Activated T-helper 1 cell treated with Interleukin-2 at 50 U/mL for 16 hours (primary cell): ENCODE measurements around the gene PCNX1.
"Not testable (repeated sequence)": the region's sequence is repeated elsewhere in the genome, so short reads cannot be mapped to it uniquely, and the experiment has no call there.

Source experiments
- DNase-seq: peaks from one replicate; pipeline ENCODE4 v3.0.0-alpha.2; 2020; ENCODE audit warnings: low read depth

The PCNX1 gene

DNA sequence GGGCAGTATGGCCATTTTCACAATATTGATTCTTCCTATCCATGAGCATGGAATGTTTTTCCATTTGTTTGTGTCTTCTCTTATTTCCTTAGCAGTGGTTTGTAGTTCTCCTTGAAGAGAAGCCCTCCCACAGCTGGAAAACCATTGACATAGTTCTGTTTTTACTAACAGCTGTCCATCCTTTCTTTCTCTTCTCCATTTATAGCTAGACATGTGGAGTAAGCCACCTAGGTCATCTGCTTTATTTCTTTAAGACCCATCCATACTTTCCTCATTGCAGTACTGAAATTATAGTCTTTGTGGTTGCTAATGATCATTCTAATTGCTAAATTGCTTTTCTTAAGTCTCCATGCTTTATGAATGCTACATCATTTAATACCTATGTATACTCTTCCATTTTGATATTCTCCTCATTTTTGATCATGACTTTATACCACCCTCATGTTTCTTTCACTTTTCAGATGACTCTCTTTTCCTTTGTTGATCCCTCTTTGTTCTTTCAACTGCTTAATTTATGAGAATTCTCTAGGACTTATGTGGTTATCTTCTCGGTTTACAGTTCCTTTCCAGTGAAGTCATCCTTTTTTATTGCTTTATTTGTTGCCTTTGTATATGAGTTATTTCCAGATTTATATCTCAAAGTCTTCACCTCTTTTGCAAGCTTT is 114.2 kb downstream of the PCNX1 start:
- no peak for DNase-seq

DNA sequence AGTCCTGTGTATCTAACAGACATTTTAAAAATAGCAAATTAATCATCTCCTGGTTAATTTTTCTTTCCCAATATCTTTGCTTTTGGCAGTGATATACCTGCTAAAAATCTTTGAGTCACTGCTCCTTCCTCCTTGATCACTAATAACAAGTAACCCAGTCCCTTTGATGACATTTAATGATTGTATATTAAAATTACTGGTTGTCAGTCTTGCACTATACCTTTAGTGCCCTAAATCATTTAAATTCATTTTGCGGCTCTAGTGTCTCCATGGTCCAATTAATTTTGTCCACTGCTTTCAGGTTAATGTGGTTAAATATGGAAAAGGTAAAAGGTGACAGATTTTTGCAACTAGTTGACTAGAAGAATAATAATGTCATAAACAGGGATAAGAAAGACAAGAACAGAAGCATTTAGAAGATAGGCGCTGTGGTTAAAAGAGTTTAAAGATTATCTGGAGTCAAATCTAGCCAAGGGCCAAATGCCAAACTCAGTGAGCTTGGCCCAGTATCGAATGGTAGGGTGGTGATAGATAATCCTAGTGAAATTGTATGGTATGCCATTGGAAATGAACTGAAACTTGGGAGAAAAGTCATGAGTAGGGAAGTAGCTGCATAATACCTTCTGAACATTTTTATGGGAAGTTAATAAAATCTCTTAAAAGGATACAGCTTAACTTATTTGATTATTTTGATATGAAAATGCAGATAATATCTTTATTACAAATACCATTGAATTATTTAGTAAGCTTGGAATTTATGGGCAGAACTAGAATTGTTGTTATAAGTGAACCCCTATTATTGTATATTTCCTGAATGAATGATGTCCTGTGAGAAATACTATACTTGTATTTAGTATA is 115.0 kb downstream of the PCNX1 start:
- DNase-seq: no peak

DNA sequence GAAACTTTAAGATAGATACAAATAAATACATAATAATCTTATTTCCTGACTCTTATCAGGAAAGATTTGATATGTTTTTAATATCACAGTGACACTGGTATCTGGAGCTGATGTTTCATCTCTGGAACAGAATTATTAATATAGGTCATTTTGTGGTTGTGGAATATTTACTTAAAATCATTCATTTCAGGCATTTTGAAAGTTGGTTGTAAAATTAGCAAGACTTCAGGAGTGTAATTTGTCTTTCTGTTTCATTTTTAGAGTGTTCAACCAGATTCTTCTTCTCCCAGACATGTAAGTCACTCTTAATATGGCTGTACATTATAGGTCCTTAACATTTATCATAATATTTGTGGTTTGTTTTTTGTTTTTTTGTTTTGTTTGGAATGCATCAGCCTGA is 115.7 kb downstream of the PCNX1 start:
- DNase-seq: no peak

DNA sequence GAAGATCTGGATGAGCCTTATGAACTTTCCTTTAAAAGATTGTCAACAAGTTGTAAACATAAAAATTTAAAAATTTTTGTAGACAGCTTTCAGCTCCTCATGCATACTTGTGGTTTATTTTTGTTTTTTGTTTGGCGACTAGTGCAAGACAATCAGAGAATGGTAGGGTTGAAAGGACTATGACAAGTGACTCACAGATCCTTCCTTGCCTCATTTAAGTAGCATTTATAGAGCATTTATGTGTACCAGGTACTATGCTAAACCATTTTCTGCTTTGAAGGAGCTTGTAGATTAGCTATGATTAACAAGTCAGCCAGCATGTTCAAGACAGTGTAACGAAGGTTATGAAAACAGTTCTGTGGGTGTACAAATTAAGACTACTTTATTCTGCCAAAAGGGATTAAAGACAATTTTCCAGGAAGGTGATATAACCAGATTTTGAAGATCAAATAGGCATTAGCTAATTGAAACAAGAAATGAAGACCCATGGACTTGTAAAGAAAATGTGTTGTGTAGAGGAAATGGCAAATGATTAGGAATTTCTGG is 122.0 kb downstream of the PCNX1 start:
- no peak for DNase-seq

DNA sequence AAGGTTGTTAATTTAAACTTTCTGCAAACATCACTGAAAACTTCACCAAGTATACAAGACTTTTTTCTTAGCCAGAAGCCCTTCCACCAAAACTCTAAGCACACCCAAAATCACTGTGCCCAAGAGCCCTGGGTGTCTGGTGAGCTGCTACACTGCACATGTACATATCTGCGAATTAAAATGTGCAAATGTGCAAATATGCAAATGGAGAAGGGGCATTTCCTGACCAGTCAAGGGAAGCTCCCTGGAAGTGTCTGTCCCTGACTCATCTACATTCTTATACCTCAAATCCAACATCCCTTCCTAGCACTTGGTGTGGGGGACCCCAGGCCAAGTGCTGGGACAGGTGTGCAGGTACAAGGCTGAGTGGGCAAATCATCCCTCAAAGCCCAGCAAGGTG is 123.7 kb downstream of the PCNX1 start:
- DNase-seq: no peak

DNA sequence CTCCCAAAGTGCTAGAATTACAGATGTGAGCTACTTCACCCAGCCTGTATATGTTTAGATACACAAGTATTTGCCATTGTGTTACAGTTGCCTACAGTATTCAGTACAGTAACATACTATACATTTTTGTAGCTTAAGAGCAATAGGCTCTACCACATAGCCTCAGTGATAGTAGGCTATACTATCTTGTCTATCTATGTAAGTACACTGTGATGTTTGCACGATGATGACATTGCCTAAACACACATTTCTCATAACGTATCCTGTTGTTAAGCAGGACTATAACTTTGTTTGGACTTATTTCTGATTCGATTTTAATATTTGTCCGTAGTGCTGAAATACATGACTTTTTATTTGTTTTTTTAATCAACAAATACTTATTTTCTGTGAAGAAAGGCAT is 129.2 kb downstream of the PCNX1 start:
- DNase-seq: no peak

DNA sequence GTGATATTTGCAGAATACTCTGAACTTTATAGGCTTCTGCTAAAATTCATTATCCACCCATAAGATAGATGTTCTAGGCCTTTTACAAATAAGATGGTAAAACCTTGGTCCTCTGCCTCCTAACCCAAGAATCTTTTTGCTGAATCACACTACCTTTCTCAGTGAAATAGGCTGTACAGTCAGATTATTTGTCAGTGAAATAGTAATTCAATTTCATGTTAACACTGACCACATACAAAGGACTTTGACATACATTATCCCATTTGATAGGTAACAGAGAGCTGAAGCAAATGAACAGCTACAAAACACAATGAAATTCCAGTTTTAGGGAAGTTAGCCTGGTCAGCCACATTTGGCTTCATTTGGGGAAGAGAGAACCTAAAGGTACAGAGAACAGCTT is 141.1 kb downstream of the PCNX1 start:
- no peak for DNase-seq

DNA sequence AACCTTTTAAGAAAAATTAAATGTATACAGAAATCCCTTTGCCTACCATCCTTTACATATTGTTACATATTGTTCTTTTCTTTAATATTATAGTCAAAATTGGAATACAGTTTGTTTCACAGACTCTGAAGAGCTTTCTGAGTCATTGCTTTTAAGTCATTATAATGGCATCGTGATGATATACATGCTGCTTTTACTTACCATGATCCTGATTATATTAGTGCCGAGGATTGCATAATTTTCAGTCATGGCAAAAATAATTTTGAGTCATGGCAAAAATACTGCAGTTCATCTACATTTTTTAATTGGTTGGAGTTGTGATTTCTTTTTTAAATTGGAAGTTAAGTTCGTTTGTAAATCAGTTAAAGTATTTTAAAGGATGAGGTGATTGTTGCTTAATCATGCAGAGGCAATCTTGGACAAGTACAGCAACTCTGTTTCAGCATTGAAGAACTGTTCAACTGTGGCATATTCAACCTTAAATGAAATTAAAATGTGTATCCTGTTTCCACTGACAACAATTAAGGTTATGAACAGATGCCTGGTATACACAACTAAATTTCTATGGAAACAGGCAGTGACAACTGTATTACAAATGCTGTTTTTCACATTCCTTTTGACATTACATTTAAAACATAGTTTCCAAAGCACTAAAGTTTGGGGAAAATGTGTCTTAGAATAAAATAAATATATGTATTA is 142.3 kb downstream of the PCNX1 start:
- no peak for DNase-seq

DNA sequence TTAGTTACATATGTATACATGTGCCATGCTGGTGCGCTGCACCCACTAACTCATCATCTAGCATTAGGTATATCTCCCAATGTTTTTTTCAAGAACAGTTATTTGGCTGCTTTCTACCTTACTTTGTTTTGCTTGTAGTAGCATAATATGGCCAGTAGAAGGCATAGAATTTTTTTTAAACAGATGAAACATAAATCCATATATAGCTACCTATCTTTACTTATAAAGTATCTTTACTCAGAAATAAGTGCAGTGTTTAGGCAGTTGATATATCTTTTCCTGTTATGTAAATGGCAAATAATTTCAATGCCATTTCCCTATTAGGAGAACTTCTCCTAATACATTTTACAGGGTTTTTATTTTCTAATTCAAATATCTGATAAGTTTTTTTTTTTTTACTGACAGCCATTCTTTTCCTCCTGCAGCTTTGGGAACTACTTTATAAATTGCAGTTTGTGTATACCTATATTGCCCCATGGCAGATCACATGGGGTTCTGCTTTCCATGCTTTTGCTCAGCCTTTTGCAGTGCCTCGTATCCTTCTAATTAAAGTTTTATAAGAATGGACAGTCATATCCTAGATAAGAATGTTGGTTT is 143.1 kb downstream of the PCNX1 start:
- no peak for DNase-seq

DNA sequence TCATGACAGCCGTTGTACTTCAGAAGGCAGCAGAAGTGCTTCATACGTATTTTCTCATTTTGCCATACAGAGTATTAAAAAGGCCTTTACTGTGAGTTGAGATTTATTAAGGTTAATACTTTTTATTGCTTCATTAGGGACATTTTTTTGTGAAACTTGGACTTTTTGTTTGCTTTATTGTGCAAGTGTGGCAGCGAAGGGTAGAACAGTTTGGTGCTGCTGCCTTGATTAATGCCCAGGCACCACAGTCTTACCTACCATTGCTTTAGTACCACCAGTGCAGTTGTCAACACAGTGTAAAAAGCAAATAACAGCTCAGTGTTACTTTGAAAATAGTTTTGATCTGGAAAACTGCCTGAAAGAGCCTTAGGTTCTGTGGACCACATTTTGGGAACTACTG is 147.4 kb downstream of the PCNX1 start:
- DNase-seq: no peak

DNA sequence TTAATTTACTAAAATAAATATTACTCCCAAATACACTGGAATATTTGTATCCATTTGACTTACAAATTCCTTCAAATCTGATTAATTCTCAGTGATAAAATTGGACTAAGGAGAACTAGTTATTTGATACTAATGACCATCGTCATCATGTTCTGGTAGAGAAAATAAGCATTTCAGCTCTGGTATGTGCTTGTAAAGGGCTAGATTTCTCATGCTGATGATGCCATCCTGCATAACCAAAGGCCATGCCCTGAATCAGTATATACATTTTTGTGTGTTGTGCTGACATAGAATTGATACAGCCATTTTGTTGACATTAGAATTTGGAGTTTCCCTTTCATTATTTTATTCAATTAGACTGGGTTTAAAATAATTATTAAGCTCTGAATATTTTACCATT is 148.9 kb downstream of the PCNX1 start:
- no peak for DNase-seq

DNA sequence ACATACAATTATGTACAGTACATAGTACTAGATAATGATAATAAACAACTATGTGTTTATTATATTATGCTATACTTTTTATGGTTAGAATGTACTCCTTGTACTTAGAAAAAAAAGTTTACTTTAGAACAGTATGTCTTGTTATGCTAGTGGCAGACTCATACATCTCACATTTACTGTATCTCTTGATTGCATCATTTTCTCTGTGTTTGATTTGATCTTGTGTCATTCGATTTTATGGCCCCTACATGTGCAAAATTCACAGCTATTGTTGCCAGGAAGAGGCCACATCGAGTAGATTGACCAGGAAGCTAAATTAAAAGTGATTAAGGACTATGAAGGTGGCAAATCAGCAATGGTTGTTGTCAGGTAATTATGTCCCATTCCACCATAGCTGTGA is 153.0 kb downstream of the PCNX1 start:
- DNase-seq: no peak

DNA sequence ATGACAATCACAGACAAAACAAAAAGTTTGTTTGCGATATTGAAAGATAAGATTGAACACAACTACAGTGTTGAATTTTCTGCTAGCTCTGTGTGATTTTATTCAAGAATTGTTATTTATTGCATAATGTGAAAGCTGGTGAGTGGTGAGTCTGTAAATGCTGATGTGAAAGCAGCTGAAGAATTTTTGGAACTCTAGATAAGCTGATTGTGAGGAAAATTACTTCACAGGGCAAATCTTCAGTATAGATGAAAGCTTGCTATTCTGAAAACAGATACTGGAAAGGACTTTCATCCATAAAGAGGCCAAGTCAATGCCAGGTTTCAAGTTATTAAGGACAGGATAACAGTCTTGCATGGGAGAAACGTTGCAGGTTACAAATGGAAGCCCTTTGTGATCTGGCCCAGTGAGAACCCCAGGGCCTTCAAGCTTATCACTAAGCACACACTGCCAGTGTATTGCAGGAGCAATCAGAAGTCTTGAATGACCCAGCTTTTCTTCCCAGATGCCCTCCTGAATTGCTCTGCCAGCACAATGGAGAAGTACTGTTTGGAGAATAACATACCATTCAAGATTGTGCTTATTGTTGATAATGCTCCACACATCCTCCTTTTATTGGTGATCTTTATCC is 153.7 kb downstream of the PCNX1 start:
- DNase-seq: no peak

DNA sequence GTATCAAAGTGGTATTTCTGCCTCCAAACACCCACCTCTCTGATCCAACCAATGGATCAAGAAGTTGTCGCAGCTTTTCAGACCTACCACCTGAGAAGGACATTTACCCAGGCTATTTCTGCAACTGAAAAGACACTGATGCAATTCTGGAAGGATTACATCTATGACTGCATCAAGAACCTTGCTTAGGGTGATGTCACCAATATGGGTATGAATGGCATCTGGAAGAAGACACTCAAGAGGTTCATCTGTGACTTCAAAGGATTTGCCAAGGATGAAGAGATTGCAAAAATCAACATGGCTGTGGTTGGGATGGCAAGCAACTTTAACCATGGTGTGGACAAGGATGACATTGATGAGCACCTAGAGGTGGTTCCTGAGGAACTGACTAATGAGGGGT is 154.2 kb downstream of the PCNX1 start:
- no peak for DNase-seq

DNA sequence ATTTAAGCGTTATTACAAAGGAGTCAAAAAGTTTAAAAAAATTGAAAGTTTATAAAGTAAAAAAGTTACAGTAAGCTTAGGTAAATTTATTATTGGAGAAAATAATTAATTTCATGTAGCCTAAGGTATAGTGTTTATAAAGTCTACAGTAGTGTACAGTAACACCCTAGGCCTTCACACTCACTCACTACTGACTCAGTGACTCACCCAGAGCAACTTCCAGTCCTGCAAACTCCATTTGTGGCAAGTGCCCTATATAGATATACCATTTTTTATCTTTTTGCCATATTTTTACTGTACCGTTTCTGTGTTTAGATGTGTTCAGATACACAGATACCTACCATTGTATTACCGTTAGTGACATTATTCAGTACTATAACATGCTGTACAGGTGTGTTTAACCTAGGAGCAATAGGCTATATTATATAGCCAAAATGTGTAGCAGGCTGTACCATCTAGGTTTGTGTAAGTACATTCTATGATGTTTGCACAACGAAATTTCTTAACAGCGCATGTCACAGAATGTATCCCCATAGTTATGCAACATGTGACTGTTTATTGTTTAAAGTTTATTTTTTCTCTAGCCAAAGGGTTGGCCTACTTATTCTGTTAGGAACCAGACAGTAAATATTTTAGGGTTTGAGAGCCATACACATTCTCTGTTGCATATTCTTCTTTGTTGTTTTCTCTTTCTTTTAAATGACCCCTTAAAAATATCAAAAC is 155.5 kb downstream of the PCNX1 start:
- no peak for DNase-seq

DNA sequence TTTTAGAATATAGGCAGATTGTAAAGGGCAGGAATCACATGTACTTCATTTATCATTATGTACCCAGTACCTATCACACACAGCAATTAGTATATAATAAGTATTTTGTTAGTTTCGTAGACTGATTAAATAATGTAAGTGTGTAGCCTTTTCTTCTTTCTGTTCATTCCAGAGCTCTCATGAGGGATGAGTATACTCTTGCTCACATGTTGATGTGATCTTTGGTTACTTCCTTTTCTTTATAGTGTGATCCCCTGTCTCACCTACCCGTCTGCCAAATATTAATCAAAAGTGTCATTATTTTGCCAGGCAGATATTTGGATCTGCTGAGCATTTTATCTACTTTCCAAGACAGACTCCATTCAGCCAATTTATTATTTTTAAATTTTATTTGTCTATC is 156.1 kb downstream of the PCNX1 start:
- DNase-seq: no peak

DNA sequence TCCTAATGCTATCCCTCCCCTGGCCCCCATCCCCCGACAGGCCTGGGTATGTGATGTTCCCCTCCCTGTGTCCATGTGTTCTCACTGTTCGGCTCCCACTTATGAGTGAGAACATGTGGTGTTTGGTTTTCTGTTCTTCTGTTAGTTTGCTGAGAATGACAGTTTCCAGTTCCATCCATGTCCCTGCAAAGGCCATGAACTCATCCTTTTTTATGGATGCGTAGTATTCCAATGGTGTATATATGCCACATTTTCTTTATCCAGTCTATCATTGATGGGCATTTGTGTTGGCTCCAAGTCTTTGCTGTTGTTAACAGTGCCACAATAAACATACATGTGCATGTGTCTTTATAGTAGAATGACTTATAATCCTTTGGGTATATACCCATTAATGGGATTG is 157.5 kb downstream of the PCNX1 start:
- not testable (repeated sequence) for DNase-seq

DNA sequence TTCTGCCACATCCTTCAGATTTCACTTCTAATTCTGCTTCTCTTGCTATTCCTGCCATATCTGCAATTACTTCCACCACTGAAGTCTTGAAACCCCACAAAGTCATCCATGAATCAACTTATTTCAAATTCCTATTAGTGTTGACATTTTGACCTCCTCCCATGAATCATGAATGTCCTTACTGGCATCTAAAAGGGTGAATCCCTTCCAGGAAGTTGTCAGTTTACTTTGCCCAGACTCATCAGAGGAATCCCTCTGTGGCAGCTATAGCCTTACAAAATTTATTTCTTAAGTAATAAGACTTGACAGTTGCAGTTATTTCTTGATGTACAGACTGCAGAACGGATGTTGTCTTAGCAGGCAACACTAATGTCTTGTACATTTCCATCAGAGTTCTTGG is 162.9 kb downstream of the PCNX1 start:
- no peak for DNase-seq

DNA sequence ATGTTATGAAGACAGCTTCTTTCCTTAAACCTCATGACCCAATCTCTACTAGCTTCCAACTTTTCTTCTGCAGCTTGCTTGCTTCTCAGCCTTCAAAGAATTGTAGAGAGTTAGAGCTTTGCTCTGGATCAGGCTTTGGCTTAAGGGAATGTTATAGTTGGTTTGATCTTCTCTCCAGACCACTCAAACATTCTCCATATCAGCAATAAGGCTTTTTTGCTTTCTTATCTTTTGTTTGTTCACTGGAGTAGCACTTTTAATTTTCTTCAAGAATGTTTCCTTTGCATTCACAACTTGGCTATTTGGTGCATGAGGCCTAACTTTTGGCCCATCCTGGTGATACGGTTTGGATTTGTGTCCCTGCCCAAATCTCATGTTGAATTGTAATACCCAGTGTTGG is 163.8 kb downstream of the PCNX1 start:
- no peak for DNase-seq

DNA sequence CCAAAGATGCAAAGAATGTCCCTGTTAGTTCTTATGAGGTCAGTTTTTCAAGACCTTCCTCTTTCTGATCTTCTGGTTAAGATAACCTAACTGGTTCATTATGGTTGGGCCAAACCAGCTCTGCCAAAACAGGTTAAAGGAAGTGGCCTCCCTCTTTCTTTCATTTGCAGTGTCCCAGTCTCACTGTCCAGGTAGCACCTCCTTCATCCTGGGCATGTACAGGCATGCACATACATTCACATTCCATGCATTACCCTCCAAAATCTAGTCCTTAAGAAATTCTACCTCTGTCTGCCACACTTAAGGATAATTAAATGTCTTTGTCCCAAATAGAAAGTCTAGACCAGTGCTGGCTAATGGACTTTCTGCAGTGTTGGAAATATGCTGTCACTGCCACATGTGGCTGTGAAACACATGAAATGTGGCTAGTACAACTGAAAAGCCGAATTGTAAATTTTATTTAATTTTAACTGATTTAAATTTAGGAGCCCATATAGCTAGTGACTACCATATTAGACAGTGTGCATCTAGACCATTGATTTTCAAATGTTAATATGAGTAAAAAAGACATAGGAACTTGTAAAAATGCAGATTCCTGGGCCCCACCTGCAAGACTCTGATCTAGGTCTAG is 169.3 kb downstream of the PCNX1 start:
- DNase-seq: no peak

DNA sequence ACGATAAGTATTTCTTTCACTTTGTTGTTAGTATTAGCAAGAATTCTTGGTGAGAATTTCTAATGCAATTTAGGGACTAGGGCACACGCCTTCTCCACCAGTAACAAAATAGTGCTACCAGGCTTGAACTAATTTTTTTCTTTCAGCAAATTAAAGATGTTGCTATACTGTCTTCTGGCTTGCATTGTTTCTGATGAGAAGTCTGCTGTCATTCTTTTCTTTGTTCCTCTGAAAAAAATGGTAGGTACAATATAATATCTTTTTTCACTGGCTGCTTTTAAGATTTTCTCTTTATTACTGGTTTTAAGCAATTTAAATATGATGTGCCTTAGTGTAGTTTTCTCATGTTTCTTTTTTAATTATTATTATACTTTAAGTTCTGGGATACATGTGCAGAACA is 171.2 kb downstream of the PCNX1 start:
- DNase-seq: no peak
